HG02973 (cell line): ENCODE measurements around the gene ACADVL.
A peak's percentile ranks its signal among the peaks of the same experiment; 100 is the strongest.
"Not testable (repeated sequence)": the region's sequence is repeated elsewhere in the genome, so short reads cannot be mapped to it uniquely, and the experiment has no call there.

Experiments
- ATAC-seq: cut with Tn5 transposase; IDR thresholded peaks from one replicate; pipeline ENCODE4 v1.9.1; 2021; ENCODE audit warnings: moderate library complexity; ENCODE audit not compliant: unreplicated experiment

Gene ACADVL

DNA sequence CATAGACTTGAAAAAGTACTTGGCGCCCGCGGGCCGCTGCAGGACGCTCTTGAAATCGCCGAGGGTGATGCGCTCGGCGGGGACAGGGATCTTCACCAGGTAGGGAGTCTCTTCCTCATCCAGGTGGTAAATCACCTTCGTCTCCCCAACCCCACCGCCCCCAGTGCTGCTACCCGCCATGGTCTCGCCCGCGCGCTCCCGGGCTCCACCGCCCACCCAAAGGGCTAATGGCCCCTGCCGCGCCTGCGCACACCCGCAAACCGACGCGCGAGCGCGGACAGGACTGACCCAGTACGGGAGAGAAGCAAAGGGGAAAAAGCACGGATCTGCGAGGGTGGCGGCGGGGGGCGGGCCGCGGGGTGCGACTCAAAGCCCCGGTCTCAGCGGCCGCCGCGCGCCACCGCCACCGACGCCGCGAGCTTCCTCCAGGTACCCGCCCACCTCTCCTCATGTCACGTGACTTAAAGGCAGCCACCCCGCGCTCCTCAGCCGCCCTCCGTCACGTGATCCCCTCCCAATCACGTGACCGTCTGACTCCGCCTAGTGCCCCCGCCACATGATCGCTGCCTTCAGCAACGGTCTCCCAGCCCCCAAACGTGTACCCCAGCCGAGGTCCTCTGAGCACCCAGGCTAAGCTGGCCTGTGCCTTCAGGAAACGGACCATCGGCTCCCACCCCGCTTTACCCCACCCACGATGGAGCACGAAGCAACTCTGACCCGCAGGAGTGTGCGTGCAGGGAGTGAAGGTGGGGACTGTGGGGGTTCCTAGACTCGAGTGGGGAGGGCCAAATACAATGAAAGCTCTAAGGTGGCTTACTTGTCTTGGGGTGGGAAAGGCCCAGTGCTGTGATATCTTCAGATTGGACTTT lies 14.6 kb downstream of the ACADVL start, which contains the start of gene DVL2:
DVL2 (minus strand) TSS at position 435 of the 869 bp plus-strand sequence; CDS start at position 180, 255 bp downstream.
- ATAC-seq: peak; percentile 39

- no peak for ATAC-seq
Observed at GRCh38 chr17:7235693-7236665, 16.2 kb downstream of the ACADVL start.

DNA sequence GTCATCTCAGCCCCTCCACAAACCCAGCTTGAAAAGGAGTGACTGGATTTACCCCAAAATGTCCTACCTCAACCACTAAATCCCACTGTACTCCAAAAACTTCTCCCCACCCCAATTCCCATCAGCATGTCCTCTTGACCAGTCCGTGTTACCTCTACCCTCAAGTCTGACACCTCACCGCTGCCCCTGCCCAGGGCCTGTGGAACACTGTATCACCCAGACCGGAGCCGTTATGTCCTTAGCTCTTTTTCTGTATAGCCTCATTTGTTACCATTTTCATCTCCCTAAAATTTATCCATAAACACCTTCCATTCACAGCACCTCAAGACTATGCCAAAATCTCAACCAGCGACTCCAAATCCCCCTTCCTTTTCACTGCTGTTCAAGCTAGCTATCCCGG lies 17.1 kb downstream of the ACADVL start:
- no peak for ATAC-seq

- no peak for ATAC-seq
Observed at GRCh38 chr17:7237266-7237760, 17.6 kb downstream of the ACADVL start.

DNA sequence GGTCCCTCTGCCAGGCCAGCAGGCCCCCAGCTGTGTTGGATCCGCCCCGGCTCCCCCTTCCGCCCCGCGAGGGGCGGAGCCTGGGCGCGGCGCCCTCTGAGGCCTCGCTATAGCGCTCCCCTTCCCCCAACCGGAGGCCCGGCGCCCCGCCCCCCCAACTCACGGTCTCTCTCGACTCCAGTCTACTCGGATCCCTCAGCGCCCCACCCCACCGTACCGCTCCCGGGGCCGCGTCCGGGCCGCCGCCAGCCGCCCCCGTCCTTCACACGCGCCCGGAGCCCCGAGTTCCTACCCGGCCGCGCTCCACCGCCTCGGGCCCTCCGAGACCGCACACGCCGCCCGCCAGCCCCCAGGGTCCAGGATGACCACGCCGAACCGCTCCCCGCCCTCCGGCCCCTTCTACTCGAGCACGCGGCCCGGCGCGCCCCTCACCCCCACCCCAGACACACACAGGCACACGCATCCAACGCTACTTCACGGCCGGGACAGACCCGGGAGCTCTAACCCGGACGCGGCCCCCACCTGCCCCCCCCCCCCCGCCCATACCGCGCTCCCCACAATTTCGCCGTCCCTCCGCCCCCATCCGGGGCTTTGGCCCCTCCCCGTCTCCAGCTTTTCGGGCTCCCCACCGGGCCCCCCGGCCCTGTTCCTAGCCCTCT lies 18.2 kb downstream of the ACADVL start:
- ATAC-seq: no peak

DNA sequence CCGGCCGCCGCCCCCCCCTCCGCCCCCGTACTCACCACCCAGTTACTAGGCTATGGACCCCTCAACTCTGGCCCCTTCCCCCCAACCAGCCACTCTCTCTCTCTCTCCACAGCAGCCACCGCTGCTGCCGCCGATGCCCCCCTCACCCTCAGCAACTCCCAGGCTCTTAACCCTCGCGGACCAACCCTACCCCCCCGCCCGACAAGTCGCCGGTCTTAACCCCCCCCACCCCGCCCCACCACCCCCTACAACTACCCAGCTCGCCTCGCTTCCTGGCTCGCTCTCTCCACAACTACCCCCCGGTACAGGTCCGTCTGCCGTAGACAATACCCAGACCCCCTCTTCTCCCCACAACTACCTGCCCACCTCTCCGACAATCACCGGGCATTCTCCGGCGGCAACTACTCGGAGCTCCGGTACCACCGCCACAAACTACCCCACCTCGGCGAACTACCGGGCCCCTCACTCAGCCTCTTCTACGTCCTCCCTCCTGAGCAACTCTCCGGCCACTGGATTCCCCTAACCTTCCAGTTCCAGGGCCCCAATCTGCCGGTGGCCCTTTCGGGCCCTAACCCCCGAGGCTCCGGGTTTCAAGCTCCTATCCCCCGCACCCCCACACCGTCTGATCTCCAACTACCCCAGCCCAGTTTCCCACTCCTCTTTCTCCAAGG lies 18.8 kb downstream of the ACADVL start:
- ATAC-seq: no peak

DNA sequence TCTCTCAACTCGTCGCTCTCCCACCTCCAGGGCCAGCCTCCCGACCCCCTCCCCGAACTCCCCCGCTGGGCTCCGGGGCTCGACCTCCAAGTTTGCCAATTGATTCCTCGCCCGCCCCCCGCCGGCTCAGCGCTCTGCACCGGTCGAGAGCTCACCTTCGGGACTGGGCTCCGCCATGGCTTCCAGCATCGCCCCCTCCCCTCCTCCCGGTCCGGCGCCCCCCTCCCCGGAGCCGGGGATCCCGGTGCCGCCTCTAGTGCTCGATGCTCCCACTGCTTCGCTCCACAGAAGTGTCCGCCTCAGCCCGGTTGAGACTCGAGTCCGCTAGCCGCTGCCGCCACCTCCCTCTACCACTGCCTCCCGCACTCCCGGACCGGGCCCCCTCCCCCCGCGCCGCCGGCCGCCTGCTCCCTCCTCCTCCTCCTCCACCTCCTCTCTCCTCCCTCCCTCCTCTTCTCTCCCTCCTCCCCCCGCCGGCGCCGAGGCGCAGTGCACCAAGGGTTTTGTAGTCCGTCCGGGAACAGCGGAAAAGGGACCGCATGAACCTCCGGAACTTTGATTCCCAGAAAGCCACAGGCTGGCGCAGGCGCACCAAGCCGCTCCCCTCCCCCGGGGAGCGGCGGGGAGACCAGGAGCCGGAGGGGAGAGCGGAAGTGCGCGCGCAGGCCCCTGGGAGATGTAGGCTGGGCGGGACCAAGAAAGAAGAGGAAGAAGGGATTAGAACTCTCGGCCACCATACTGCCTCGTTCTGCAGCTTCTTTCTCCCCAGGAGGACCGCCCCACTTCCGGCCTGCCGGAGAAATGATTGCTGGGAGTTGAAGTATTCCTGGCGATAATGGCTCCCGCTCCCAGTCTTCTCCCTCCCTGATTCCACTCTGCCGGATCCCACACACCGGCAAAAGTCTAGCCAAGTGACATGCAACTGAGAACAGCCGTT lies 19.6 kb downstream of the ACADVL start, which contains the start of gene PHF23:
PHF23 (minus strand) TSS at position 367 of the 937 bp plus-strand sequence; CDS start at position 189, 178 bp downstream.
- peak; percentile 34 for ATAC-seq

DNA sequence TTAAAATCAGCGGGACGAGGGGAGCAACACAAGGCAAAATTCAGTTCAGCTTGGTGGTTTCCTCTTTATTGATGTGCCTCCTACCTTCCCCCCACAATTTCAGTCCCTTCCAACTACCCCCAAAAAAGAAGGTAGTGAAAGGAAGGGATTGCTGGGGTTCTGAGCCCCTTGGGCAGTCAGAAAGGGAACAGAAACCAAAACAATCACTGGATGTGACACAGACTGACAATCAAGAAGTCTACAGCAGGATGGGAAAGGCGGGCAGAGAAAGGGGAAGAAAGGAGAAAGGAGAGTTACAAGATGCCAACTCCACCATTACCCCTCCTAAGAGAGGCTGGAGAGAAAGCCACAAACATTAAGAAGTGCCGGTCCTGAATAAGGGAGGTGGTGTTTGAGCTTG lies 20.6 kb downstream of the ACADVL start:
- ATAC-seq: no peak

DNA sequence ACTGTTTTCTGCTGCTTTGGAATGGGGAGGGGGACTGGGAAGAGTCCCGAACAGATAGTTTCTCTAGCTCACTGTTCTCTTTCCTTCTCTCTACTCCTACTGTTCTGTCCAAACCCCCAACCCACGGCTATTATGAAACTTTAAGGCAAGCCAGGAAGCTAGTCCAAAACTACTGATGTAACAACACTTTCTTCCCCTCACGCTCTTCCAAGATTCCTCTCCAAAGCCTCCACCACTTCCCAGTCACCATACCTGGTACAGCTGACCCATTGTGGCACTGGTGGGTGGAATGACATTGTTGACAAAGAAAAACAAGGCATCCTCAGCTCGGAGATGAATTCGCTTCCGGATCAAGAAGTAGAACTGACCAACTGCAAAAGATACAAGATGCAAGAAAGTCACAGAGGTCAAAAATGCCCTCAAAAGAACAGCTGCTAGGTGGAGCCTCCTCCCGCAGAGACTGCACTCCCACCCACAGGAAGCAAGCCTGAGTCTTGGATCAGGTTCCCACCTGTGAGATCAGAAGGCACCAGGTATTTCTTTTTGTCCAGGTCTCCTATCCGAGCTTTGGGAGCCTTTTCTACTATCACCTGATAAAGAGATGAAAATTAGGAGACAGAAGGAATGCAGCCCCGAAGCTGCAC lies 21.5 kb downstream of the ACADVL start:
- ATAC-seq: no peak

- ATAC-seq: peak; percentile 21
Observed at GRCh38 chr17:7241783-7242716, 22.3 kb downstream of the ACADVL start, which contains the start of gene GABARAP. Gene GABARAP (minus strand): TSS chr17:7242449. CDS start chr17:7242330, 119 bp downstream.

GRCh38 chr17:7242717-7243452 lies 23.1 kb downstream of the ACADVL start:
- ATAC-seq: peak; percentile 33

- ATAC-seq: no peak
Observed at GRCh38 chr17:7243453-7243729, 23.7 kb downstream of the ACADVL start.

DNA sequence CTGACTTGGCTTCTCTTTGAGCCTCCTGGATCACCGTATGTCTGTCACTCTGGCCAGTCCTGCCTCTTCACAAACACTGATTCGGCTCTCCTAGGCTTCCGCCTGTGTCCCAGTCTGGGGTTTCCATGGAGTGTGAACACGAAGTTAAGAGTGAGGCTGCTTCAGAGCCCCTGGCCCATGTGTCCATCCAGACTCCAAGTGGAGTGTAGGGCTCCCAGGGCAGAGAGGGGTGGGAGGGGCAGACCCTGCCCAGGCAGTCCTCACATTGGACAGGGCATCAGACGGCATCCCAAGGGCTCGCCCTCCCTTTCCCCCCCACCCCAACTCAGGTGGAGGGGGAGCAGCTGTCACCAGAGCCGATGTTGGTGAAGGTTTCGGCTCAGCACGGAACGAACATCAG lies 24.1 kb downstream of the ACADVL start:
- ATAC-seq: not testable (repeated sequence)

GRCh38 chr17:7246779-7247178 lies 27.0 kb downstream of the ACADVL start:
- ATAC-seq: no peak

GRCh38 chr17:7248796-7249195 lies 29.1 kb downstream of the ACADVL start:
- no peak for ATAC-seq

- no peak for ATAC-seq
Observed at GRCh38 chr17:7249214-7249613, 29.5 kb downstream of the ACADVL start.

GRCh38 chr17:7249830-7250229 lies 30.1 kb downstream of the ACADVL start:
- no peak for ATAC-seq
